ENCODE results near the gene MAN1B1.

Gene MAN1B1

DNA sequence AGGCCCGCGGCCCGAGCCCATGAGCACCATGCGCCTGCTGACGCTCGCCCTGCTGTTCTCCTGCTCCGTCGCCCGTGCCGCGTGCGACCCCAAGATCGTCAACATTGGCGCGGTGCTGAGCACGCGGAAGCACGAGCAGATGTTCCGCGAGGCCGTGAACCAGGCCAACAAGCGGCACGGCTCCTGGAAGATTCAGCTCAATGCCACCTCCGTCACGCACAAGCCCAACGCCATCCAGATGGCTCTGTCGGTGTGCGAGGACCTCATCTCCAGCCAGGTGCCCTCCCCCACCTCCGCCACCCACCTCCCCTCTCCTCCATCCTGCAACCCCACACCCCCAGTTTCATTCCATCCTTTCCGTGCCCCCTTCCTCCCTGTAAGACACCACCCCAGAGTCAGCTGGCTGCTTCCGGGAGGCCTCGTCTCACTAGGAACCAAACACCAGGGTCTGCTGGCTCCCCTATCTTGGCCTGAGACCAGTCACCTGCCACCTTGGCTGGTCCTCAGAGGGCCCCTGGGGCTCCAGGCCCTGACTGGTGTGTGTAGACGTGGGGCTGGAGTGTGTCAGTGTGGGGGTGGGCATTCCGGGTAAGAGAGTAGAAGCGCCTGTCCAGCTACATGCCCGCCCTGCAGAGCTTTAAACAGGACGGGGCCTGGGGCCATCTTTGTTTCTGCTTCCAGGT lies 52.8 kb downstream of the MAN1B1 start:
- Histone ChIP-seq H3K27me3 (ENCODE audit: insufficient read depth, poor library complexity, severe bottlenecking) (peaks cover 45% of the 10 kb centered on the region), H3K4me3 (replicated peaks; ENCODE audit: insufficient read depth, low read length) (no peak overlapping the region), H3K27ac (replicated peaks) (no peak overlapping the region)
- TF ChIP-seq SPI1 (IDR thresholded peaks at IDR 0.05; ENCODE audit: borderline replicate concordance, low read depth) (no peak), GABPA (IDR thresholded peaks at IDR 0.05; ENCODE audit: low read depth) (no peak), POLR2AphosphoS5 (IDR thresholded peaks at IDR 0.05; ENCODE audit: low read depth) (no peak)
- TF ChIP-seq, protein P1, sequence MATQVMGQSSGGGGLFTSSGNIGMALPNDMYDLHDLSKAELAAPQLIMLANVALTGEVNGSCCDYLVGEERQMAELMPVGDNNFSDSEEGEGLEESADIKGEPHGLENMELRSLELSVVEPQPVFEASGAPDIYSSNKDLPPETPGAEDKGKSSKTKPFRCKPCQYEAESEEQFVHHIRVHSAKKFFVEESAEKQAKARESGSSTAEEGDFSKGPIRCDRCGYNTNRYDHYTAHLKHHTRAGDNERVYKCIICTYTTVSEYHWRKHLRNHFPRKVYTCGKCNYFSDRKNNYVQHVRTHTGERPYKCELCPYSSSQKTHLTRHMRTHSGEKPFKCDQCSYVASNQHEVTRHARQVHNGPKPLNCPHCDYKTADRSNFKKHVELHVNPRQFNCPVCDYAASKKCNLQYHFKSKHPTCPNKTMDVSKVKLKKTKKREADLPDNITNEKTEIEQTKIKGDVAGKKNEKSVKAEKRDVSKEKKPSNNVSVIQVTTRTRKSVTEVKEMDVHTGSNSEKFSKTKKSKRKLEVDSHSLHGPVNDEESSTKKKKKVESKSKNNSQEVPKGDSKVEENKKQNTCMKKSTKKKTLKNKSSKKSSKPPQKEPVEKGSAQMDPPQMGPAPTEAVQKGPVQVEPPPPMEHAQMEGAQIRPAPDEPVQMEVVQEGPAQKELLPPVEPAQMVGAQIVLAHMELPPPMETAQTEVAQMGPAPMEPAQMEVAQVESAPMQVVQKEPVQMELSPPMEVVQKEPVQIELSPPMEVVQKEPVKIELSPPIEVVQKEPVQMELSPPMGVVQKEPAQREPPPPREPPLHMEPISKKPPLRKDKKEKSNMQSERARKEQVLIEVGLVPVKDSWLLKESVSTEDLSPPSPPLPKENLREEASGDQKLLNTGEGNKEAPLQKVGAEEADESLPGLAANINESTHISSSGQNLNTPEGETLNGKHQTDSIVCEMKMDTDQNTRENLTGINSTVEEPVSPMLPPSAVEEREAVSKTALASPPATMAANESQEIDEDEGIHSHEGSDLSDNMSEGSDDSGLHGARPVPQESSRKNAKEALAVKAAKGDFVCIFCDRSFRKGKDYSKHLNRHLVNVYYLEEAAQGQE (IDR thresholded peaks at IDR 0.05; ENCODE audit: insufficient replicate concordance, low read depth): no peak
- TF ChIP-seq, protein P2, sequence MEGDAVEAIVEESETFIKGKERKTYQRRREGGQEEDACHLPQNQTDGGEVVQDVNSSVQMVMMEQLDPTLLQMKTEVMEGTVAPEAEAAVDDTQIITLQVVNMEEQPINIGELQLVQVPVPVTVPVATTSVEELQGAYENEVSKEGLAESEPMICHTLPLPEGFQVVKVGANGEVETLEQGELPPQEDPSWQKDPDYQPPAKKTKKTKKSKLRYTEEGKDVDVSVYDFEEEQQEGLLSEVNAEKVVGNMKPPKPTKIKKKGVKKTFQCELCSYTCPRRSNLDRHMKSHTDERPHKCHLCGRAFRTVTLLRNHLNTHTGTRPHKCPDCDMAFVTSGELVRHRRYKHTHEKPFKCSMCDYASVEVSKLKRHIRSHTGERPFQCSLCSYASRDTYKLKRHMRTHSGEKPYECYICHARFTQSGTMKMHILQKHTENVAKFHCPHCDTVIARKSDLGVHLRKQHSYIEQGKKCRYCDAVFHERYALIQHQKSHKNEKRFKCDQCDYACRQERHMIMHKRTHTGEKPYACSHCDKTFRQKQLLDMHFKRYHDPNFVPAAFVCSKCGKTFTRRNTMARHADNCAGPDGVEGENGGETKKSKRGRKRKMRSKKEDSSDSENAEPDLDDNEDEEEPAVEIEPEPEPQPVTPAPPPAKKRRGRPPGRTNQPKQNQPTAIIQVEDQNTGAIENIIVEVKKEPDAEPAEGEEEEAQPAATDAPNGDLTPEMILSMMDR (IDR thresholded peaks at IDR 0.05; ENCODE audit: insufficient read depth, low read length): no peak
- DNase-seq (ENCODE audit: low read depth in 1 of 2, low spot score in 1 of 2): no peak

DNA sequence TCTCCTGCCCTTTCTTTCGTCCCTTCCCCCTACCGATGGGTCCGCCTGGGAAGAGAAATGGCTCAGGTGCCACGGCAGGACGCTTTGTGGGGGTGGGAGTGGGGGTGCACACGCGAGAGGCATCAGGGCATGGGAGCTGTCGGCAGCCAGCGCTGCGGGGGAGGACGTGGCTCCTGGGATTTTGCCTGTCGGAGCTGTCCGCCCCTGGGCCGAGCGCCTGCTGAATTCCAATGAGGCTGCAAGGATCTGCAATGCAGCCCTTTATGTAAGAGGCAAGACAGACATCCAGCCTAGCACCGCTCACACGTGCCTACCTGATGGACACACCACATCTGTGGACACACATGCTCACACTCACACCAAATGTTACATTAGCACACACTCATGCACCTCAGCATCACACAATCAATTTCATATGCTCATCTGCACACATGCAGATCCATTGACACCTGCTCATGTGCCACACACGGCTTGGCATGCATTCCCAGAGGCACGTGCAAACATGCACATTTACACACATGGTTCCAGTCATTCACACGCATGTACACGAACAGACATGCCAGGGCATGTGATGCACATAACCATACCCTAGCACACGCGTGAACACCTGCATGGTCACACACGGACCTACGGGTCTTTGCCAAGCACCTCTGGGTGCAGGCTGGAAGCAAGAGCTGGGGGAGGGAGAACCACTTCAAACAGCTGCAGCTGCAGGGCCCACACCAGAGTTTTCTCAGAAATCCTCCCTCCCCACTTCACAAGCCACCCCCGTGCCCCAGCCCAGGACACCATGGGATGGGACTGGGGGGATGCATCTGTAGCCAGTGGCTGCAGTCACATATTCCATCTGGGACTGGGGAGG lies 53.6 kb downstream of the MAN1B1 start:
- H3K27me3 ChIP-seq (ENCODE audit: insufficient read depth, poor library complexity, severe bottlenecking): peaks cover 45% of the 10 kb centered on the region

More for the DNA sequence above, 53.6 kb downstream of the MAN1B1 start:
- Histone ChIP-seq H3K4me3 (replicated peaks; ENCODE audit: insufficient read depth, low read length) (no peak overlapping the region), H3K27ac (replicated peaks) (no peak overlapping the region)
- no peak for DNase-seq (ENCODE audit: low read depth in 1 of 2, low spot score in 1 of 2)
- TF ChIP-seq, protein P2 (IDR thresholded peaks at IDR 0.05; ENCODE audit: insufficient read depth, low read length): no peak
- no peak for TF ChIP-seq SPI1 (IDR thresholded peaks at IDR 0.05; ENCODE audit: borderline replicate concordance, low read depth)
- TF ChIP-seq, protein P1 (IDR thresholded peaks at IDR 0.05; ENCODE audit: insufficient replicate concordance, low read depth): no peak
- no peak for TF ChIP-seq POLR2AphosphoS5 (IDR thresholded peaks at IDR 0.05; ENCODE audit: low read depth)
- no peak for TF ChIP-seq GABPA (IDR thresholded peaks at IDR 0.05; ENCODE audit: low read depth)
